Endothelial cell (in vitro differentiated cells): Measurements from ENCODE around the gene APOL5. TPM values are rescaled to one million over a fixed set of nuclear protein-coding genes. Genes with fewer than 3 reads are reported as not detected.

ENCODE experiments used
- DNase-seq: peaks from one replicate; pipeline ENCODE4 v3.0.0; 2021; ENCODE audit warnings: low spot score
- H3K27ac Mint-ChIP-seq: one replicate; pipeline ENCODE4 v1.8.0; 2021; ENCODE audit warnings: mixed read lengths, inconsistent platforms; ENCODE audit not compliant: unreplicated experiment
- H3K27me3 Mint-ChIP-seq: one replicate; pipeline ENCODE4 v1.8.0; 2021; ENCODE audit warnings: mild to moderate bottlenecking, moderate library complexity, mixed read lengths, inconsistent platforms; ENCODE audit not compliant: unreplicated experiment
- H3K36me3 Mint-ChIP-seq: one replicate; pipeline ENCODE4 v1.8.0; 2021; ENCODE audit warnings: mild to moderate bottlenecking, low read depth, mixed read lengths, inconsistent platforms; ENCODE audit not compliant: unreplicated experiment
- H3K4me1 Mint-ChIP-seq: one replicate; pipeline ENCODE4 v1.8.0; 2021; ENCODE audit warnings: mild to moderate bottlenecking, mixed read lengths, inconsistent platforms; ENCODE audit not compliant: unreplicated experiment
- H3K4me3 Mint-ChIP-seq: one replicate; pipeline ENCODE4 v1.8.0; 2021; ENCODE audit warnings: mild to moderate bottlenecking, mixed read lengths, inconsistent platforms; ENCODE audit not compliant: unreplicated experiment
- H3K9me3 Mint-ChIP-seq: one replicate; pipeline ENCODE4 v1.8.0; 2021; ENCODE audit warnings: mixed read lengths, inconsistent platforms; ENCODE audit not compliant: unreplicated experiment
- total RNA-seq: library from RNA; stranded (reverse); fragmentation: NEBNext Ultra II Directional; extraction: Animal tissue kit (Norgen Biotek cat#: 25700); gene quantifications from one replicate; pipeline ENCODE4 v1.2.1, GENCODE V29; 2021; ENCODE audit not compliant: unreplicated experiment
- TF ChIP-seq, protein P1 (sequence below): fragments of 200-600 bp; sonication (generic); IDR thresholded peaks from one replicate; pipeline ENCODE4 v1.5.0; 2021; ENCODE audit warnings: antibody characterized with exemption; ENCODE audit not compliant: unreplicated experiment

The APOL5 gene
- total RNA-seq, 1 donor from 2014 or later: not detected

DNA sequence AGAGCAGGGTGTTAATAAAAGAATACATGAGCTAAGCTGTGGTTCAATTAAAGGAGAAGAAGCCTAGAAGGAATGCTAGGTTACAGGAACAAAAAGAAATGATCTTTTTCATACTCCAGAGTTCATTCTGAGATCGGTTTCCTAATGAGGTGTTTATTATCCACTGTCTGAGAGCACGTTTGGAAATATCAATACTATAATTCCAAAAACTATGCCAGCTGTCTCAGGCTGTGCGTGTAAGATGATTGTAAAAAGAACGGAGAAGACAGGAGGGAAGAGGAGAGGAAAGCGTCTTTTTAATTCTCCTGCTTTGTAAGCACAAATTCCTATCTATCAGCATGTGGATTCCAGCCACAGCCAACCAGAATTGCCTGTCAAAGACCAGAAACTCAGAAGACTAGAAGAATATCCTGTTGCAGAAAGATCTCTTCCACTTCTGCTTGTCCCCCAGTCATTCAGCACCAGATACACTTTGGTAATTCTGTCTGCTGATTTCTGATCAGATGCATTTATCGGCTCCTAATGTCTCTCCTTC, 25.7 kb downstream of the APOL5 start:
- peaks cover 57% of the 10 kb centered on the region for H3K36me3 Mint-ChIP-seq
- H3K27me3 Mint-ChIP-seq: peaks cover 6% of the 10 kb centered on the region
- TF ChIP-seq, protein P1, sequence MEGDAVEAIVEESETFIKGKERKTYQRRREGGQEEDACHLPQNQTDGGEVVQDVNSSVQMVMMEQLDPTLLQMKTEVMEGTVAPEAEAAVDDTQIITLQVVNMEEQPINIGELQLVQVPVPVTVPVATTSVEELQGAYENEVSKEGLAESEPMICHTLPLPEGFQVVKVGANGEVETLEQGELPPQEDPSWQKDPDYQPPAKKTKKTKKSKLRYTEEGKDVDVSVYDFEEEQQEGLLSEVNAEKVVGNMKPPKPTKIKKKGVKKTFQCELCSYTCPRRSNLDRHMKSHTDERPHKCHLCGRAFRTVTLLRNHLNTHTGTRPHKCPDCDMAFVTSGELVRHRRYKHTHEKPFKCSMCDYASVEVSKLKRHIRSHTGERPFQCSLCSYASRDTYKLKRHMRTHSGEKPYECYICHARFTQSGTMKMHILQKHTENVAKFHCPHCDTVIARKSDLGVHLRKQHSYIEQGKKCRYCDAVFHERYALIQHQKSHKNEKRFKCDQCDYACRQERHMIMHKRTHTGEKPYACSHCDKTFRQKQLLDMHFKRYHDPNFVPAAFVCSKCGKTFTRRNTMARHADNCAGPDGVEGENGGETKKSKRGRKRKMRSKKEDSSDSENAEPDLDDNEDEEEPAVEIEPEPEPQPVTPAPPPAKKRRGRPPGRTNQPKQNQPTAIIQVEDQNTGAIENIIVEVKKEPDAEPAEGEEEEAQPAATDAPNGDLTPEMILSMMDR: no peak
- no peaks in the 10 kb centered on the region for H3K4me1 Mint-ChIP-seq
- H3K4me3 Mint-ChIP-seq: no peak overlapping the region
- no peaks in the 10 kb centered on the region for H3K9me3 Mint-ChIP-seq
- no peak for DNase-seq
- no peak overlapping the region for H3K27ac Mint-ChIP-seq

DNA sequence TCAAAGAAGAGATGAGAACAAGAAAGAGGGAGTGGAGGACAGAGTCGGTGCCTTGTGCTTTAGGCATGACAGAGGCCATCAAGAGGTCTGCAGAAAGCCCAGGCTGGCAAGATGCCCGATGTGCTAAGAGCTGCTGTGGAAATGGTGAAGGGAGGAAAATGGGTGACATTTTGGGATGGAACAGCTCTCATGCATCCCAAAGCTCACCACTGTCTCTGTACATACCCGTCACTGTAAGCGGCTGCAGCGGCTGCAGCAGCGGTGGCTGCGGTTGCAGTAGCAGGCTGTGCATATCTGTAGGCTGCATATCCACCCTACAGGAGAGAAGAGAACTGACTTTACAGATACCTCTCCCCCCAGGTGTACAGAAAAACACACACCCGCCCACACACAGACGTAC, 28.6 kb downstream of the APOL5 start:
- Mint-ChIP-seq H3K9me3 (no peaks in the 10 kb centered on the region), H3K4me3 (no peak overlapping the region), H3K27me3 (no peaks in the 10 kb centered on the region), H3K27ac (no peak overlapping the region), H3K4me1 (peaks cover 20% of the 10 kb centered on the region), H3K36me3 (peaks cover 42% of the 10 kb centered on the region)
- TF ChIP-seq, protein P1: no peak
- DNase-seq: no peak

DNA sequence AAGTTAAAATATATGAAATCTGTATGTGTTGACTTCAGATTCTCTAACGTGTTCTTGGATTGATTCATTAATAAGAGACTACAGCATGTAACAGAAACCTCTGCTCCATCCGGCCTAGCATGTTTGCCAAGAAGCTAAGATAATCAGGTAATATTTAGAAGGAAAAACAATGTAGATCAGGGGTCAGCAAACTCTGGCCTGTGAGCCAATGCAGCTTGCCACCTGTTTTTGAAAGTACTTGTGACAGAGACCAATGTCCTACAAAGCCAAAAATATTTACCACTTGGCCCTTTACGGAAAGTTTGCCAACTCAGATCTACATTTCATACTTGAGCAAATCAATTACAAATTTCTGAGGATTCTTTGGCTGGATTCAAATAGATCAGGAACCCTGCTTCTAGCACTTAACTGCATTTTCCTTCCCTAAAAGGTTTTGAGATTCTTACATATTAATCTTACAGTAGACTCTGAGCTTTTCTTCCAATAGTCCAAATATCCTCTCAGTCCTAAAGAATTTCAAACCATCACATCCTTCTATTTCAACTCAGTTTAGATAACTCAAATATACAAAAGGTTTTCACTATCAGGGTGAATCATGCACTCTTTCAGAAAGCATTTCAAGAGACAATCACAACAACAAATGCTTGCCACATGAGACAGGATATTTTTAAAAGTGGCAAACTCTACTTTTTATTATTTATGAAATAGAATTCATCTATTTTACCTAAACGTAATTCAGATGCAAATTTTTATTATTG, 29.5 kb downstream of the APOL5 start:
- H3K4me1 Mint-ChIP-seq: peaks cover 25% of the 10 kb centered on the region
- no peak overlapping the region for H3K27ac Mint-ChIP-seq
- DNase-seq: no peak
- no peak overlapping the region for H3K4me3 Mint-ChIP-seq
- H3K27me3 Mint-ChIP-seq: no peaks in the 10 kb centered on the region
- peaks cover 37% of the 10 kb centered on the region for H3K36me3 Mint-ChIP-seq
- TF ChIP-seq, protein P1: no peak
- no peaks in the 10 kb centered on the region for H3K9me3 Mint-ChIP-seq

DNA sequence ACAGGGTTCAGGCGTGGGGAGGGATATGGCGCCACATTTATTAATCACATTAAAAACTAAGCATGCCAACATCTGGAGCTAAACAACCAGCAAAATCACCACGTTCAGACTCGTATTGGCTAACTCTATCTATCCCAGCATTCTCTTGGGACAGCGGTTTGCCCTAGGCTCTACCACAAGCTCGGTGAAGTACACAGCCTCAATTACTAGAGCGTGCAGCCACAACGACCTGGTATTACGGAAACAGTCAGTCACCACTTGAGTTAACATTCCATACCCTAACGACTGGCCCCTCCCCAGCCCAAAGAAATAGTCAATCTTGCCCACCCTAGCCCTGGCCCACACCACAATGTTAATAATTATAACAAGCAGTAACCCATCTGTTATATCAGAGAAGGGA, 32.1 kb downstream of the APOL5 start:
- Mint-ChIP-seq H3K27ac (peak overlapping the region; percentile 22), H3K27me3 (peaks cover 3% of the 10 kb centered on the region), H3K9me3 (no peaks in the 10 kb centered on the region), H3K36me3 (peaks cover 26% of the 10 kb centered on the region), H3K4me3 (no peak overlapping the region), H3K4me1 (peaks cover 43% of the 10 kb centered on the region)
- TF ChIP-seq, protein P1: no peak
- no peak for DNase-seq

DNA sequence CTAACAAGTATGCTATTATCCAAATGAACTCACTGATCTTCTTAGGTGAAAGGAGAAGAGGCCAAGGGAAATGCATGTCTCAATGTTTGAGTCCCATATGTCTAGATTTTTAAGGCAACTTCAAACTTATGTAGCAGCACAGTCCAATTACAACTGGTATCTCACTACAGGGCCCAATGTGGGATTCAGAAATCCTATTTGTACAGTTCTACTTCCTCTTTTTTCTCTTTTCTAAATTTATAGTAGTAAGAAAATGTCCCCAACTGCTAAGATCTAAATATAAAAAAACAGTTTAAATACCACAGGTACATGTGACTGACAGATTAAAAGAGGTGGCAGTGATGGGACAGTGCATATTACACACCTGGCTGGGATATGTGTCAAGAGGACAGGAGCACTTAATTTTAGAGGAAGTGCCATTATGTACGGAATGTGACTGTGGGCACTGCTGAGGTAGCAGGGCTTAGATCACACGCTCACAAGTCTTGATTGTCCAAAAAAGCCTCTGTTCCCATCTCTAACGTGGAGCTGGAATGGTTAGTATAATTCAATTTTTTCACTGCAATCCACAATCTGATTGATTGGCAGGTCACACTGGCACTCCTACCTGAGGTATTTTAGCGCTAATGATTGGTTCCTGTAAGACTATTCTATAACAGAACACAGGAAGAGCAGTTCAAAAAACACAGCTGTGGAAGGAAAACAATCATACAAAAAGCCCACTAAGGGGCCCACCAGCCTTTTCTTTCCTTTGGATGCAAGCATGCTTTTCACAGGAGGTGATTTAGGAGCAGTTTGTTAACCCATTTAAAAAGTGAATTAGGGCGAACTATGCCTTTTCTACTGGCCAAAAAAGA, 34.6 kb downstream of the APOL5 start:
- Mint-ChIP-seq H3K36me3 (peaks cover 16% of the 10 kb centered on the region), H3K9me3 (no peaks in the 10 kb centered on the region), H3K27me3 (peaks cover 3% of the 10 kb centered on the region), H3K4me1 (peaks cover 48% of the 10 kb centered on the region), H3K27ac (peak overlapping the region; percentile 91), H3K4me3 (peak overlapping the region; percentile 67)
- DNase-seq: no peak
- TF ChIP-seq, protein P1: no peak
